ENCODE data around the gene PRDM2. TPM values are rescaled to one million over a fixed set of nuclear protein-coding genes. Genes with fewer than 3 reads are reported as not detected.

Gene PRDM2
- total and polyA plus RNA-seq, 2 of the 13 experiments (the other 11 are each of a cell fraction or from before 2014, with no cell fraction given): 4.0 to 6.5 TPM

DNA sequence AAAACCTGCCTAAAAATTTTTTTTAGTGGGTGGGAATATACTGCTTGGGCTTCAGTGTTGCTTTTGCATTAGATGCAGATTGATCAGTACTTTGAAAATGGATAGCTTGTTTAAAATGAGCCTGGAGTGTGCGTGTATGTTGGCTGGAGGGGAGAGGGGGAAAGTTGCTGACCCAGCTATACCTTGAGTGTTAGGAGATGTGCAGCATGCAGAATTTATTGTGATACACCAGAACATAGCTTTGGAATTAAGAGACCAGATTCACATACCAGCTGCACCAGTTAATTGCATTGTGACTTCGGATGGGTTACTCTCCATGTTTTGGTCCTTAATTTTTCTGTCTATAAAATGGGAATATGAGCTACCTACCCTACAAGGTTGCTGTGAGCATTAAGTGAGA is 60.4 kb downstream of the PRDM2 start:
- ATAC-seq (no peak), DNase-seq (ENCODE audit: low spot score) (no peak), FAIRE-seq (no peak)
- no peaks in the 10 kb centered on the region for H3K27me3 ChIP-seq (ENCODE audit: control insufficient read depth in 1 of 2, insufficient read depth in 2 of 2, low read length in 2 of 2)
- H3K9me3 ChIP-seq (ENCODE audit: low read length): no peaks in the 10 kb centered on the region
- ChIA-PET CTCF (ENCODE audit: low intra/inter-chr PET ratio, low total read pairs) (no interaction called here), POLR2A (interaction anchor here (1.9 kb wide), 1 partner anchor 11 kb away, joined by 5 read pairs; no protein-coding TSS in a partner anchor)
- in situ Hi-C loops (cut with HindIII; ENCODE audit: extremely low pct_ligation_motif_present, low pct_unique_long_range_greater_than_20kb): no loop called here
- no peaks in the 10 kb centered on the region for H3K36me3 ChIP-seq (replicated peaks in 1 of 2; ENCODE audit: control insufficient read depth in 1 of 2, insufficient read depth in 2 of 2, low read length in 2 of 2)
- H4K20me1 ChIP-seq (ENCODE audit: insufficient read depth, low read length): peaks cover 6% of the 10 kb centered on the region; the same call in 1 of the 2 replicates
- BruUV-seq (replicated peaks): no TSS peak
- H3K4me2 ChIP-seq (ENCODE audit: low read depth, low read length): no peak overlapping the region
- peaks cover 15% of the 10 kb centered on the region for H3K4me1 ChIP-seq (ENCODE audit: insufficient read depth, low read length)
- intact Hi-C loops (cut with micrococcal nuclease; ENCODE audit: unreplicated experiment): no loop called here
- 100% methylated on average over 2 of the region's 2 CpGs for WGBS (ENCODE audit: low lambda C conversion rate)
- no peak overlapping the region for H3K27ac ChIP-seq (ENCODE audit: extremely low read length, insufficient read depth, low read length)
- H2AFZ ChIP-seq (ENCODE audit: low read length): no peak overlapping the region
- no peak overlapping the region for H3K9ac ChIP-seq (ENCODE audit: insufficient read depth, low read depth, low read length)
- H3K4me3 ChIP-seq (replicated peaks in 1 of 3; ENCODE audit: insufficient read depth in 1 of 3, low read depth in 2 of 3, low read length in 3 of 3): no peak overlapping the region
- peaks cover 74% of the 10 kb centered on the region for H3K79me2 ChIP-seq (ENCODE audit: insufficient read depth, low read length)
- TF ChIP-seq ZNF260 (CRISPR knock-in tag; IDR thresholded peaks at IDR 0.05; ENCODE audit: borderline replicate concordance, low read depth): no peak
- TF ChIP-seq, protein P1, sequence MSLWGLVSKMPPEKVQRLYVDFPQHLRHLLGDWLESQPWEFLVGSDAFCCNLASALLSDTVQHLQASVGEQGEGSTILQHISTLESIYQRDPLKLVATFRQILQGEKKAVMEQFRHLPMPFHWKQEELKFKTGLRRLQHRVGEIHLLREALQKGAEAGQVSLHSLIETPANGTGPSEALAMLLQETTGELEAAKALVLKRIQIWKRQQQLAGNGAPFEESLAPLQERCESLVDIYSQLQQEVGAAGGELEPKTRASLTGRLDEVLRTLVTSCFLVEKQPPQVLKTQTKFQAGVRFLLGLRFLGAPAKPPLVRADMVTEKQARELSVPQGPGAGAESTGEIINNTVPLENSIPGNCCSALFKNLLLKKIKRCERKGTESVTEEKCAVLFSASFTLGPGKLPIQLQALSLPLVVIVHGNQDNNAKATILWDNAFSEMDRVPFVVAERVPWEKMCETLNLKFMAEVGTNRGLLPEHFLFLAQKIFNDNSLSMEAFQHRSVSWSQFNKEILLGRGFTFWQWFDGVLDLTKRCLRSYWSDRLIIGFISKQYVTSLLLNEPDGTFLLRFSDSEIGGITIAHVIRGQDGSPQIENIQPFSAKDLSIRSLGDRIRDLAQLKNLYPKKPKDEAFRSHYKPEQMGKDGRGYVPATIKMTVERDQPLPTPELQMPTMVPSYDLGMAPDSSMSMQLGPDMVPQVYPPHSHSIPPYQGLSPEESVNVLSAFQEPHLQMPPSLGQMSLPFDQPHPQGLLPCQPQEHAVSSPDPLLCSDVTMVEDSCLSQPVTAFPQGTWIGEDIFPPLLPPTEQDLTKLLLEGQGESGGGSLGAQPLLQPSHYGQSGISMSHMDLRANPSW (CRISPR knock-in tag; IDR thresholded peaks at IDR 0.05; ENCODE audit: borderline replicate concordance): no peak
- no peak for TF ChIP-seq ZNF251 (CRISPR knock-in tag; IDR thresholded peaks at IDR 0.05)
- no peak for TF ChIP-seq ZNF563 (CRISPR knock-in tag; IDR thresholded peaks at IDR 0.05)
- peak; percentile 15; the same call in 1 of the 2 replicates for TF ChIP-seq ZNF629 (CRISPR knock-in tag; conservative IDR thresholded peaks at IDR 0.05)
- peak; percentile 29 to 34; a peak in 1 of 4 replicates for TF ChIP-seq MAFK (conservative IDR thresholded peaks at IDR 0.05 in 1 of 2, IDR thresholded peaks at IDR 0.05 in 1 of 2; ENCODE audit: low read length in 2 of 2)
- TF ChIP-seq YEATS2 (CRISPR knock-in tag; IDR thresholded peaks at IDR 0.05; ENCODE audit: borderline replicate concordance): no peak
- TF ChIP-seq SP140L (CRISPR knock-in tag; IDR thresholded peaks at IDR 0.05; ENCODE audit: borderline replicate concordance): no peak
- no peak for TF ChIP-seq GPBP1L1 (CRISPR knock-in tag; IDR thresholded peaks at IDR 0.05)
- TF ChIP-seq MAFF (IDR thresholded peaks at IDR 0.05; ENCODE audit: low read depth, low read length): peak; percentile 42; the same call in 1 of the 2 replicates
- TF ChIP-seq POGK (CRISPR knock-in tag; conservative IDR thresholded peaks at IDR 0.05): no peak

All from HepG2 (cell line).